HG03175 (cell line): ENCODE data around the gene TBX20.
"Not testable (repeated sequence)": the region's sequence is repeated elsewhere in the genome, so short reads cannot be mapped to it uniquely, and the experiment has no call there.

Source experiments
- ATAC-seq: cut with Tn5 transposase; IDR thresholded peaks from one replicate; pipeline ENCODE4 v1.9.1; 2021; ENCODE audit warnings: mild to moderate bottlenecking, moderate library complexity; ENCODE audit not compliant: unreplicated experiment

The TBX20 gene

DNA sequence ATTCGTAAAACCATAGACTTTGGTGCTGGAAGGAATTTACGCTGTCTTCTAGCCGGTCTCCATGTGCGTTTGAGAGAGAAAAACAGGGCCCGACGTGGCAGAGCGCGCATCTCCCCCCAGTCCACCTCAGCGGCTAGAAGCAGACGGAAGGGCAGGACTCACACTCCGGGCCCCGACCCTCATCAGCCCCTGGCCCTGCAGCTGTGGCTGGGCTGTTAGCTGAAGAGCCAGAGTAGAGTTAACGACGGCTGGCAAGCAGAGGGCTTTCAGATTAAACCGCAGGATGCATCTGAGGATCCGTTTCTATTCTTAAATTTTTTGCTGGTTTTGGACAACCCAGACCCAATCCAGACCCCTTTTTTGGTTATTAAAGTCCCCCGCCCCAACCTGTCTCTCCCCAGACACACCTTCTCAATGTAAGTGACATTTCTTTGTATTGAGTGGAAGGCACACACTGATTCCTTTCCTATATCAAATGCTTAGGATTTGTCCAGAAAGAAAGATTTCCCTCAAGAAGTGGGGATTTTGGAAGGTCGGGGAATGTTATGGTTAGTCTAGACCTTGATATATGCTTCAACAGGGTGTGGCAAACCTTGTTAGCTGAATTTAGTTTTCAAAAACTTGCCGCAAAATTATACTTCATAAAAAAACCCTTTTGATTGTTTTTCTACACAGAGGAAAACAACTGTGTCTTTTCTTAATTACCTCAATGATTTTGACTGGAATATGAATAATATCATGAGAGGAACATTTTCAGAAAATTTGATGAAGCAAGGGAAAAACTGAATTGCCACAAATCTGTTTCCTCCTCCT is 1.7 kb upstream of the TBX20 start:
- ATAC-seq: no peak

DNA sequence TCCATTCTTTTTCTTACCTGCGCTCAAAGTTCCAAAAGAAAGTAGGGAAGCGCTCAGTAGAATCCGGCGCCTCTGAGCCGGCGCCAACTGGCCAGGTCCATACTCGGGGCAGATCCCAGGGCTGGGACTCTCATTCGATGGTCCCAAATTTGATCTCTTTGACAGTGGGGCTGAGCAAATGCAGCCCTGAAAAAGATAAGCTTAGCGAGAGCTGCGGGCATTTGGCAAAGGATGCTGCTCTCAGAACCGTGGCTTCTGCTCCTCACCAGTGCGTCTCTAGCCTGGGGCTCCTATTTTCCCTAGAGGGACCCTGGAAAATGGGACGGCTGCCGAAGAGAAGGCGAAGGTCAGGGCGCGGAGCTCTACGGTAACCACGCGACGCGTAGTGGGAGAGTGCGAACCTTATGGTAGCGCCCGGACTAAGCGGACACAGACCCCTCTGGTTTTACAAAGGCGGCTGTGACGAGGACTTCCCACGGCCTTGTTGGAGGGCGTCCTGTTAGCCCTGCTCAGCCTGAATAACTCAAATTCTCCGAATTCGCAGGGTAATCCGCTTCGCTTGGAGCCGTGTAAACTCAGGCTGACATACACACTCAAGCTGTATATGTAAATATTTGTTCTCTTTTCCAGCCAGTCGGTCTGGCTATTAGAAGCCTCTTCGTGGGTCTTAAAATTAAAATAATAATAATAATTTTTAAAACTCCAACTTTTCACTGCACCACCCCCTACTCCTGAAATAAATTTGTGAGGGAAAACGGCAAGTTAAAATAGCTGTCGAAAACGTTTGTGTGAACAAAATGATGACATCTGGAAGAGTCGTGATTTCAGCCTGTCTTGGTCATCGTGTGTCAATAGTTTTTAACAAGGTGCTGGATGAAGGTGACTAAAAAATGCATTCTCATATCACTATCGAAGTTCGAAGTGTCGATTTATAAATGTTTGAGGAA is 869 bp upstream of the TBX20 start:
- ATAC-seq: no peak

DNA sequence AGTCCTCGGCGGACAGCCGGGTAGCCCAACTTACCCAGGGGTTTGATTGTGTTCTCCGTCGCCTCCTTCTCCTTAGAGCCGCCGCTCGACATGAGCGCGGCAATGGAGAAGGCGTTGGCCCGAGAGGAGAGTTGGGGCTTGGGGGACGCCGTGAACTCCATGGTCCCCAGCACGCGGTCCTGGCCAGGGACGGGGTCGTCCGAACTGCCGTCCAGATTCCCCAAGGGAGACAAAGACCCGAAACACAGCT is 515 bp downstream of the TBX20 start:
- no peak for ATAC-seq

DNA sequence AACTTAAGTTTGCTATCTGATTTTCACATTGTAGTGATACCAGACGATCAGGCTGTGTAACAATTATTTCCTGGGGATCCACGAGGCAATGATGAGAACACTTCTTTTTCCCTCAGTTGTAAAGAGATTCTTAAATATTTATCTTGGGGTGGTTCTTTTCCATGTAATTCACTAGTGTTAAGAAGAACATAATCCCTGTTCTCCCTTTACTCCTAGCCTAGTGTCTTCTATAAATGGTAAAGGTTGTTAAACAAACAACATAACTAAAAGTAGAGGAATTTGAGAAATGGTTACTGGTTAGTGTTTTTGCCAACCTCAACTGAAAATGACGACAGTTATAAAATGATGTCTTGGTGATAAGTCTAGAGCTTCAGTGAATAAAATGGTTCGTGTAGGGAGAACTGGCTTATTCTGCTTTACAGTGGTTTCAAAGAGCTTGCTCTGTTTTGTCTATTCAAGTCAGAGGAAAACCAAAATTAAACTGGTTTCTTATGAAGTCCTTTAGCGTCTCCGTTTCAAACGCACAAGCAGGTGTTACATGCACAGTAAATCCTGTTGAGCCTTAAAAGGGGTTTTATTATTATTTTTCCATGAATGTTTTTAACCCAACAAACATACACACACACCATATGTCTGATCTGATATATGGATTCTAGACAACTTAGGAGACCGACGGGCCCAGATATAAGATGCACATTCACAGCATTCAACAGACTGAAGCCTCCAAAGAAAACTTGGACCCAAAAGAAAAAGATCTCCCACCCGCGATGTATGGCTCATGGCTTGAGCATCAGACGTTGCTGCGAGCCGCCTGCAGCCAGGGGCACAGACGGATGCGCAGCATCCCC is 1.1 kb downstream of the TBX20 start:
- no peak for ATAC-seq

DNA sequence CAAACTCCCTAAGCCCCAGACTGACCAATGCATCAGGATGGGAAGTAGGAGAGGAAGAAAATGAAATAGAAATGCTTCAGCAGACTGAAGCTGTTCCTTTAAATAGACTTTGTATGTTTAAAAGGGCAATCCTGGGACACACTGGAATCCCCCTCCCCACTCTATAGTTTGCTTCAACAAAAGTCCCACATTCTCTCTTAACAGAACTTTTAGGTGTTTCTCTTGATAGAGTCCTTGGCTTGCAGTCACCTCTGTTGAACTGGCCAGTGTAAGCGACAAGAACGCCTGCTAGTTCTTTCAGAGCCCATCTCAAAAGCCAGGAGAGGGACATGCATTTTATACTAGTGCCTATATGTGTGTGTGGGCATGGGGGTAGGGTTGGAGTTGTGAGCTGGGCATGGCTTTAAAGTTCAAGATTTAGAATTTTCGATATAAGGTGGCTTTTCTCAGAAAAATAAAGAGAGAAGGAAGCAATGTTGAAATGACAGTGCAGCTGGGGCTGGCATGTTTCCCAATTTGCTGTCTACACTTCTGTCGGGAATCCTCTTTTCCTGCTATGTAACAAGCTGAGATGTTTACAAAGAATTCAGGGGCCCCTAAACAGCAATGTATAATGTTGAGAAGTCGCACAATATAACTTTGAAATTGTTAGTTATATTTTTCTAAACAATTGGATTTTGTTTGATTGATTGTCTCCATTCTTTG is 2.1 kb downstream of the TBX20 start:
- ATAC-seq: no peak

DNA sequence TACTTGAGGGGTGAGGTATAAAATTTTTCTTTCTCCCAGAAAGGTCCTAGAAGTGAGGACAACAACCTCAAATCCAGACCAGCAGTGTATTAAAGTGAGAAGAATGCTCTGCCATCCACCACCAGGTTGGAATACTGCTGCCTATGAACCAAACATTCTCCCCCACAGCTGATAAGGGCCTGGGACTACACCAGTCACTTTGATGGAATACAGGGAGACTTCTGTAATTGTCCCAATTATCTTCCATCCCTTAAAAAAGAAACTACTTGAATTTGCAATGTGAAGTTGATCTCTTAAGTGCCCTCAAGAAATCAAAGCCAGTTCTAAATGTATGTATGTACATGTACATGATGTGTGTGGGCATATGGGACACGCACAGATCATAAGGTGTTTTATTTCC is 3.0 kb downstream of the TBX20 start:
- ATAC-seq: no peak

DNA sequence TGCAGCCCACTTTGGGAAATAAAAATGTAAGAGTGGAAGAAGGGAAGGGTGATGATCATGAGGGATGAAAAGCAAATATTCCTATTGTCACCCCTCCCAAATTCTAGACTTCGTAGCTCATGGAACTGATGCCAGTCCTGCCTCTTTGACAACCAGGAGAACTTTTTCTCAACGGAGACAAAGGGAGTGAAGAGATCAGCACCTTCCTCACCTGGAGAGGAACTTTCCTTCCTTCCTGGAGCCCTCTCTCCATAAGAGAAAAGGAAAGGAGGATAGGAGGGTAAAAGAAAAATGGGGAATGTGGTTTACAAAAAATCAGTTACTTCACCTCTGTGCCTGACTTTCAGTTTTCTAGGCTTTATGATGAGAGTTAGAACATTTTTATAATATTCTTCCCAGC is 3.4 kb downstream of the TBX20 start:
- no peak for ATAC-seq

DNA sequence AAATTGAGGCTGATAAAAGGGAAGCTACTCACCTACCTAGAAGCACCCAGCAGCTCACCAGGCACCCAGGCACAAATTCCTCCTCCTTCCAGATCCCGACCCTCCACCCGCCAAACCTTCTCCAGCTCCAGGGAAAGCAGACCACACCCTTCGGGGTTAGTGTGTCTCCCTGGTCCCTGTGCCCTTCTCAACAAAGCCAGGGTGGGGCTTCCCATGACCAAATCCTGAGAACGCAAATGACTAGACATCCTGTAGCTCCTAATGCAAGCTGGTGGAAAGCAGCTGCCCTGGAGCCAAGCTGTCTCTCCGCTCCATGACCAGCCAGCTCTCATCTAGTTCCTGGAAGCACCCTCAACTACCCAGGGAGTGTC is 4.4 kb downstream of the TBX20 start:
- no peak for ATAC-seq

DNA sequence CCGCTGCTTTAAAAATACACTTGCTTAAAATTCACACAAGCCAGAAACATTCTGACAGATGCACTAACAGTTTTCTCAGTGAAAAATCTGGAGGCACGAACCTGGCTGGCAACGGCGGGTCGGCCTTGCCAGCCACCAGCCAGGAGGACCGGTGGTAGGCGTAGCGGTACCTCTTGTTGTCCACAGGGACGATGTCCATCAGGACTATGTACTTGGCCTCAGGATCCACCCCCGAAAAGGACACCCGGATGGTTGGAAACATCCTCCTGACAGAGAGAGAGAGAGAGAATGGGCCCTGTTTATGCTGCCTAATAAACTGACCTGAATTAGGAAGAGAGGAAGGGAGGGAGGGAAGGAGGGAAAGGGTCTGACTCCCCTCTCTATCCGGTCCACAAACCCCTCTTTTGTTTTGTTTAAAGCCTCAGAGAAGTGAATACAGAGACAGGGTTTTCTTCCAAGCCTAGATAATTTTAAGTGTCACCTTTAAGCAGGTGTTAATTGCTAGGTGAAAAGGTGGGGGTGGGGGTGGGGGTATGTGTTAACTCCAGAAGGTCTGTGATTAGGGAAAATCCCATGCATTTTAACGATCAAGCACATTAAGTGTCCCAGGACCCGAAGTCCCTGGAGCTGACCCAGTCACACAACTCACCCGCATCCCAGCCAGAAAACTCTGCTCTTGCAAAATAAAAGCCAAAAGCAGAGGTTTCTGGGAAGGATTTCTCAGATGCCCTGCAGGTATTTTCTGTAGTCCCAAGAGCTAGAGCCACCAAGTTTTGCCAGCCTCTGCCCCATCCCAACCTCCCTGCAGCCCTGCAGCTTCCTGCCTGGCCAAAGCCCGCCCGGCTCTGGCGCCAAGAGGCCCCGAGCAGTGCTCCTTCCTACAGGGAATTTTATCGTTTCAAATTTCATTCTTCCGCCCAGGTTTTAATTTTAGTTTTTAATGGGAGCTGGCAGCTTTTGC is 5.0 kb downstream of the TBX20 start:
- no peak for ATAC-seq

DNA sequence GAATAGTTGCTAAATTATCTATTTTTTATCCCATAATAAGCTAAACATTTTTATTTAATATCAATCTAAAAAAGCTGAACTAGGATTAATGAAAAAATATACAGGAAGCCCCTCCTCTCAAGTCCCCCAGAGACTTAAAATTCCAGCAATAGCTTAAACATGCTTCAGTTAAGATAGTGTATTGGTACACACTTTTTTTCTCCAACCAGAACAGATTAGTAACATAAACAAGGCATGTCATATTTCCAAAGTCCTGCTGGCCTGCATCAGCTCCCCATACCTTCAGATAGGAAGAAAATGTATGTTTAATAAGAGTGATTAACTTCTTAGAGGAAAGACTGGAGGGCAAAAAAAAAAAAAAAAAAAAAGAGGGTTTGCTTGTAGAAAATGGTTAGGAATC is 7.1 kb downstream of the TBX20 start:
- no peak for ATAC-seq

DNA sequence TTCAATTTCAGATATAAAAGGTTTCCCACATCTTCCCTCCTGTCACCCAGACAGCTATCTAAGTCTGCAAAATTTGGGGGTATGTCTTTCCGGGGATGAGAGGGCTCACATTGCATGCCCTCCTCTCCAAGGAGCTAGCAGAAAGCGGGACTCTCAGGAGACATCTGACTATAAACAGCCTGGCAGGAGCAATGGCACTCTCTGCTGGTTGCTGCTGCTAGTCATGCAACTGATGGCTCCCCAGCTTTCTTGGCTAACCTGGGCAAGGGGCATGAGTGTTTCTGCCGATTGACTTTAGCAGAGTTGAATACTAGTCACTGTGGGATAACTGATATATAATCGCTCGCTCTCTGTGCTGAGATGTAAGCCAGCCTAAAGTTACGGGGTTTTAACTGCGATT is 12.0 kb downstream of the TBX20 start:
- ATAC-seq: no peak

DNA sequence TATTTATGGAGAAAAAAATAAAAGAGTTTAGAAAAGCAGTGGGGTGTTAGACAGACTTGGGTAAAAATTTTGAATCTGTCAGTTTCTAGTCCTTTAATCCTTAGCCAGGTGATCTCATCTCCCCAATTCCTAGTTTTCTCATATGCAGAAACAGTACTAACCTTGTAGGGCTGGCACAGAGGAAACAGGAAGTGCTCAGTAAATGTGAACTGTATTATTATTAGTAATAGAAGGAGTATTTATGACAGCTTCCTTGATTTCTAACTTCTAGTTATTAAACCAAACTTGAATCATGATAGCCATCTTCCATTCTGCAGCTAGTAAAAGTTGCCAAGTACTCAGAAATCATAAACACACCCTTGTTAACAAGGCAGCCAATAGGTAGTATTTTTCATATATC is 12.5 kb downstream of the TBX20 start:
- ATAC-seq: no peak

DNA sequence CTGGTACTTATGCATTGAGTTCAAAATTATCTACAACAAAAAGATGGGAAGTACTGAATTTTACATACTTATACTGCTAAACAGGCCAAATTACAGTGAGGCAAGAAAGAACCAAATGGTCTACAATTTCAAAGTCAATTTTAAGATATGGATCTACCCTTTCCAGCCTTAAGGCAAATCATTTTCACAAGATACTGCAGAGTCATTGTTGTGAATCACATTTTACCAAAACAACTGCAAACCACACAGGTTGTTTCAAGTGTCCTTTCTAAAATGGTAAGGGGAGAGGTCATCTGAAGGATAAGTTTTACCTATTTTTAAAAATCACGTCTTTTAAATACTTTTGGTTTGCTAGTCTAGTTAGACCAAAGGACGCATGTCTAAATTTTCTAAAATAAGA is 12.9 kb downstream of the TBX20 start:
- not testable (repeated sequence) for ATAC-seq

DNA sequence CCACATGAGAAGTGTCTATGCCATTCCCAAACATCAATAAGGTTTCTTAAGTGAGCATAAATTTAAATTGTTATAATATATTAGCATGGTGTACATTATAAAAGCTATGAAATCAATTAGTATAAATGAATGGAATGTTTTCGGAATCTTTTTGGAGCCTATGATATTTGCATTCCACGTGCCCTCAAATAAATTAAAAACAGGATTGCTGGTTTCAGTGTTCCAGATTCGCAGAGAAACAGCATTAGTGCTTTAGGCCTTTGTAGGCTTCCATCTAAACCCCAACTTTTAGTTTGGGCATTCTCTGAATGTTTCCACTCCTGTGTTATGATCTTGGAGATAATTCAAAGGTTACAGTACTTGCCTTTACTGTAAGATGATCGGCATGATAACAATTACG is 15.4 kb downstream of the TBX20 start:
- not testable (repeated sequence) for ATAC-seq

DNA sequence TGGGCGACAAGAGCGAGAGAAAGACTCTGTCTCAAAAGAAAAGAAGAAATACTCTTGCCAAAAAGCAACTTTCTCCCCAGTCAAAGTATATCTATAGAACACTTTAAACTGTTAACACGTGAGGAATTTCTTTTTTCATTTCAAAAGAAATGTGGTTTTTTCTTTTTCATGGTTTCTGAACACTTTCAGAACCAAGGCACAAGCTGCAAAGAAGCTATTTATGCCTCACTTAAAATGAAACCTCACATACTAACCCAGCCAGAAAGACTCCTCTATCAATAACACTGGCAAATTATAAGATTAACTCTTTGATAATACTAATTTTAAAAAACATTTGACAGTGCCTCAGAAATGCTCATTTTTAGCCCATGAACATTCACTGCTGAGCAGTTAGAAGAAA is 20.9 kb downstream of the TBX20 start:
- no peak for ATAC-seq

DNA sequence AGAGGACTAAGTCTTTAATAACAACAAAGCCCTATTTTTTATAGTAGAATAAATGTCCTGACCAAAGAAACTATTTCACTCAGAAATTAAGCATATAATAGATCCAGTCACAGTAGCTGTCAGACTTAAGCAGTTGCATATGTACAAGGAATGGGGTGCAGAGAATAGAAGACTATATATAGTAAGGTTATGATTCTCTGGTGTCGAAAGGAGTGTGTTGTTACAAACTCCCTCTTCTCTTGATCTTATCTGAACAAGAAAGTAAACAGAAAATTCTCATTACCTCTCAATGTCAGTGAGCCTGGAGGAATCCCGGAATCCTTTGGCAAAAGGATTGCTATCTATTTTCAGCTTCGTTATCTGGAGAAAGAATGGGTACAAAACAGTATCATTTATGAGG is 22.7 kb downstream of the TBX20 start:
- ATAC-seq: not testable (repeated sequence)

DNA sequence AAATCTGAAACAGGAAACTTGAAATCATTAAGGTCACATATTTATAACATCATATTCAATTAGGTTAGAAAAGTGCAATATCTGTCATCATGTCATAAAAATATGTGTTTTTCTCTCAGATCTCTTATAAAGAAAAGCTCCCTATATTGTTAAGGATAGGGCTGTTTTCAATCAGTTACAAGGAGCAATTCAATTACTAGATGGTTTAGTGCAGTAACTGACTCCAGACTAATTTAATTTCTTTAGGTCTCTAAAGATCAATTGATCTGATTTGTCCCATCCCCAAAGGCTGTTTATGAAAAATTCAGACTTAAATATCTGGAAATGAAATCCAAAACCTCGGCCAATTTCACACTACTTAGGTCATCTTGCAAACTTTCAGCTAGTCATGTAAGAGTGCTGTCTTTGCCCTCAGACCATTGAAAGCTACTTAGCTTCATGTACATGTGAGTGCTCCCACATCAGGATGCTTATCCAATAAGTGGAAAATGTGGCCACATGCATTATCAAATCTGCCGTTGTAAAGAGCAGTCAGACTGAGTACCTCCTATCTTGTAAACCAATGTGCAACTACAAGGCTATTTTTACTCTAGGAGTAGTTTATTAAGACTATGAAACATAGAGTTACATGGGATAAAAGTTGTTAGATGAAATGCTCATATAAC is 24.7 kb downstream of the TBX20 start:
- ATAC-seq: not testable (repeated sequence)

DNA sequence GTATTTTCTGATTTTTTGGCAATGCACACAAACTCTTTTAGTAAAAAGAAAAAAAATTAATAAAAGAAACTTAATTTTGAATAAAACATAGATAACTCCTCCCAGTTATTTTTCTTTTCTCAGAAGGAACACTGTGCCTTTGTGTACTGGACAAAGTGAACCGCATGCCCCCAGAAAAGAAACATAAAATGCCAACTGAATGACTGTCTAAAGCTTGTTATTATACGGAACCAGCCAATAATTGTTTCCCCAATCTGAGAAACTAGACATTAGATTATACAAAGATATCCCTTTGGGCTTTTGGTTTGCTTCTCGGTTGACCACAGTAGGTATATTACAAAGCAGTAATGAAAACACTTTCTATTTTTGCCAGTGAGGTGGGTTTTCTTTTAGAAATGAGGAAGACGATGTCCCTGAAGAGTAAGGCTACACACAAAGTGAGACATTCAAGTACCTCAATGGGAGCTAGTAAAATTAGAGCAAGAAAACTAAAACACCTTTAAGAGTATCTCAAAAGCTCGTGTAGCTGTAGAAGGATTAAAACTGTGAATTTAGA is 25.3 kb downstream of the TBX20 start:
- not testable (repeated sequence) for ATAC-seq

DNA sequence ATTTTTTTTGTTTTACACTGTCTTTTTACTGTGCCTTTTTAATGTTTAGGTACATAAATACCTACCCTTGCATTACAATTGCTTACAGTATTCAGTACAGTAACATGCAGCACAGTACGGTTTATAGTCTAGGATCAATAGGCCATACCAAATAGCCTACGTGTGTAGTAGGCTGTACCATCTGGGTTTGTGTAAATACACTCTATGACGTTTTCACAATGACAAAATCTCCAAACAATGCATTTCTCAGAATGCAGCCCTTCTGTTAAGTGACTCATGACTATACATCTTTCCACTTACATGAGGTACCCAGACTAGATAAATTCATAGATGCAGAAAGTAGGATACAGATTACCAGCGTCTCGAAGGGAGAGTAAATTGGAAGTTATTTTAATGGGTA is 26.5 kb downstream of the TBX20 start:
- not testable (repeated sequence) for ATAC-seq
